ENCODE data around the gene TLN1.

TLN1 gene

GRCh38 chr9:35669331-35670145 is 62.5 kb downstream of the TLN1 start:
- peak overlapping the region; percentile 32 for H3K27ac ChIP-seq
- no peak for TF ChIP-seq ZFX (IDR thresholded peaks at IDR 0.05; ENCODE audit: borderline replicate concordance)
- TF ChIP-seq CTCF (IDR thresholded peaks at IDR 0.05): no peak

GRCh38 chr9:35667939-35668338 is 64.1 kb downstream of the TLN1 start:
- TF ChIP-seq ZFX (IDR thresholded peaks at IDR 0.05; ENCODE audit: borderline replicate concordance) (no peak), CTCF (IDR thresholded peaks at IDR 0.05) (no peak)
- no peak overlapping the region for H3K27ac ChIP-seq

- no peak for TF ChIP-seq ZFX (IDR thresholded peaks at IDR 0.05; ENCODE audit: borderline replicate concordance)
- TF ChIP-seq CTCF (IDR thresholded peaks at IDR 0.05): no peak
- H3K27ac ChIP-seq: no peak overlapping the region
These were observed 65.4 kb downstream of the TLN1 start for GRCh38 chr9:35666549-35666948.

- TF ChIP-seq ZFX (IDR thresholded peaks at IDR 0.05; ENCODE audit: borderline replicate concordance): no peak
- H3K27ac ChIP-seq: no peak overlapping the region
These were observed 66.0 kb downstream of the TLN1 start for GRCh38 chr9:35666045-35666444.

- peak overlapping the region; percentile 91 for H3K27ac ChIP-seq
- TF ChIP-seq ZFX (IDR thresholded peaks at IDR 0.05; ENCODE audit: borderline replicate concordance): no peak
- peak; percentile 32 for TF ChIP-seq CTCF (IDR thresholded peaks at IDR 0.05)
These were observed 66.5 kb downstream of the TLN1 start for GRCh38 chr9:35665471-35665818.

GRCh38 chr9:35664531-35665470 is 67.2 kb downstream of the TLN1 start, which contains the start of gene ARHGEF39:
TSS of gene ARHGEF39 (minus strand) at chr9:35665195. CDS start at chr9:35665169, 26 bp downstream.
- TF ChIP-seq CTCF (IDR thresholded peaks at IDR 0.05) (peak; percentile 77), ZFX (IDR thresholded peaks at IDR 0.05; ENCODE audit: borderline replicate concordance) (no peak)
- H3K27ac ChIP-seq: peak within 1 kb of the TSS; percentile 91

GRCh38 chr9:35662437-35662836 is 69.6 kb downstream of the TLN1 start:
- peak overlapping the region; percentile 89 for H3K27ac ChIP-seq
- TF ChIP-seq CTCF (IDR thresholded peaks at IDR 0.05): no peak
- TF ChIP-seq ZFX (IDR thresholded peaks at IDR 0.05; ENCODE audit: borderline replicate concordance): no peak

All from 22Rv1 (cell line).